Osteocyte (in vitro differentiated cells): Measurements from ENCODE around the gene GRAMD4. TPM values are rescaled to one million over a fixed set of nuclear protein-coding genes. Genes with fewer than 3 reads are reported as not detected.

Experiments used
- DNase-seq: peaks from one replicate; pipeline ENCODE4 v3.0.0; 2021; ENCODE audit warnings: mixed read lengths; ENCODE audit not compliant: unreplicated experiment; ENCODE audit errors: extremely low spot score
- H3K27ac Mint-ChIP-seq: one replicate; pipeline ENCODE4 v1.8.0; 2021; ENCODE audit warnings: mild to moderate bottlenecking, mixed read lengths; ENCODE audit not compliant: unreplicated experiment
- H3K27me3 Mint-ChIP-seq: one replicate; pipeline ENCODE4 v1.8.0; 2021; ENCODE audit warnings: mixed read lengths; ENCODE audit not compliant: unreplicated experiment
- H3K36me3 Mint-ChIP-seq: one replicate; pipeline ENCODE4 v1.8.0; 2021; ENCODE audit warnings: mixed read lengths; ENCODE audit not compliant: unreplicated experiment
- H3K4me1 Mint-ChIP-seq: one replicate; pipeline ENCODE4 v1.8.0; 2021; ENCODE audit warnings: mixed read lengths; ENCODE audit not compliant: unreplicated experiment
- H3K4me3 Mint-ChIP-seq: one replicate; pipeline ENCODE4 v1.8.0; 2021; ENCODE audit warnings: mild to moderate bottlenecking, moderate library complexity, mixed read lengths; ENCODE audit not compliant: unreplicated experiment
- H3K9me3 Mint-ChIP-seq: one replicate; pipeline ENCODE4 v1.8.0; 2021; ENCODE audit warnings: mixed read lengths; ENCODE audit not compliant: unreplicated experiment
- CTCF ChIP-seq: fragments of 200-600 bp; sonication (generic); IDR thresholded peaks from 2 replicates; pipeline ENCODE4 v1.5.0; 2021; ENCODE audit warnings: antibody characterized with exemption, mild to moderate bottlenecking, moderate library complexity
- total RNA-seq: library from RNA; stranded (reverse); gene quantifications from 2 replicates; pipeline ENCODE4 v1.2.1, GENCODE V29; 2021

The GRAMD4 gene
- total RNA-seq, 1 donor from 2014 or later: 37.4 TPM

GRCh38 chr22:46584081-46584921, 35.9 kb upstream of the GRAMD4 start:
- Mint-ChIP-seq H3K4me3 (peak overlapping the region; percentile 27), H3K4me1 (peaks cover 40% of the 10 kb centered on the region), H3K9me3 (no peaks in the 10 kb centered on the region), H3K27ac (peak overlapping the region; percentile 61), H3K27me3 (no peaks in the 10 kb centered on the region), H3K36me3 (no peaks in the 10 kb centered on the region)
- TF ChIP-seq CTCF: no peak
- no peak for DNase-seq

GRCh38 chr22:46585340-46586122, 34.7 kb upstream of the GRAMD4 start:
- no peaks in the 10 kb centered on the region for H3K36me3 Mint-ChIP-seq
- no peak overlapping the region for H3K4me3 Mint-ChIP-seq
- peaks cover 28% of the 10 kb centered on the region for H3K4me1 Mint-ChIP-seq
- no peaks in the 10 kb centered on the region for H3K27me3 Mint-ChIP-seq
- no peak for DNase-seq
- no peak overlapping the region for H3K27ac Mint-ChIP-seq
- no peak for TF ChIP-seq CTCF
- H3K9me3 Mint-ChIP-seq: no peaks in the 10 kb centered on the region

- Mint-ChIP-seq H3K4me3 (no peak overlapping the region), H3K36me3 (no peaks in the 10 kb centered on the region), H3K9me3 (no peaks in the 10 kb centered on the region), H3K4me1 (peaks cover 26% of the 10 kb centered on the region), H3K27me3 (no peaks in the 10 kb centered on the region), H3K27ac (no peak overlapping the region)
- no peak for DNase-seq
- TF ChIP-seq CTCF: no peak
Observed at GRCh38 chr22:46586123-46586519, 34.1 kb upstream of the GRAMD4 start.

- H3K27ac Mint-ChIP-seq: no peak overlapping the region
Observed at GRCh38 chr22:46586531-46587011, 33.6 kb upstream of the GRAMD4 start.

More at GRCh38 chr22:46586531-46587011, 33.6 kb upstream of the GRAMD4 start:
- Mint-ChIP-seq H3K9me3 (no peaks in the 10 kb centered on the region), H3K4me1 (peaks cover 22% of the 10 kb centered on the region), H3K27me3 (no peaks in the 10 kb centered on the region), H3K4me3 (no peak overlapping the region), H3K36me3 (no peaks in the 10 kb centered on the region)
- TF ChIP-seq CTCF: no peak
- no peak for DNase-seq
